H9 (cell line): ENCODE results near the gene SDC4. TPM values are rescaled to one million over a fixed set of nuclear protein-coding genes. Genes with fewer than 3 reads are reported as not detected.

Source experiments
- DNase-seq: peaks from one replicate; pipeline ENCODE4 v3.0.0-alpha.2; 2017
- H2AFZ ChIP-seq: one replicate; pipeline ENCODE4 v1.6.1; 2013; ENCODE audit warnings: mild to moderate bottlenecking, low read length, control low read depth, moderate library complexity
- H2AK5ac ChIP-seq: 2 replicates; pipeline ENCODE4 v1.6.1; 2013; ENCODE audit warnings: low read length, control low read depth, mixed read lengths; ENCODE audit not compliant: insufficient read length
- H2BK120ac ChIP-seq: one replicate; pipeline ENCODE4 v1.6.1; 2013; ENCODE audit warnings: low read depth, mild to moderate bottlenecking, low read length, control low read depth, inconsistent platforms; ENCODE audit not compliant: poor library complexity, severe bottlenecking
- H2BK12ac ChIP-seq: 2 replicates; pipeline ENCODE4 v1.6.1; 2013; ENCODE audit warnings: low read length, control low read depth, mixed read lengths, low read depth; ENCODE audit not compliant: insufficient read length
- H2BK15ac ChIP-seq: 2 replicates; pipeline ENCODE4 v1.6.1; 2013; ENCODE audit warnings: low read depth, low read length, control low read depth
- H2BK20ac ChIP-seq: one replicate; pipeline ENCODE4 v1.6.1; 2013; ENCODE audit warnings: low read depth, mild to moderate bottlenecking, low read length, control low read depth, inconsistent platforms; ENCODE audit not compliant: poor library complexity, severe bottlenecking
- H2BK5ac ChIP-seq: 2 replicates; pipeline ENCODE4 v1.6.1; 2013; ENCODE audit warnings: low read length, control low read depth, mixed read lengths; ENCODE audit not compliant: insufficient read length
- H3K14ac ChIP-seq: 2 replicates; pipeline ENCODE4 v1.6.1; 2013; ENCODE audit warnings: low read length, control low read depth; ENCODE audit not compliant: insufficient read depth
- H3K18ac ChIP-seq: 2 replicates; pipeline ENCODE4 v1.6.1; 2013; ENCODE audit warnings: low read depth, mild to moderate bottlenecking, mixed read lengths, low read length, control low read depth; ENCODE audit not compliant: insufficient read length
- H3K23ac ChIP-seq: 2 replicates; pipeline ENCODE4 v1.6.1; 2013; ENCODE audit warnings: low read length, control low read depth, mixed read lengths, low read depth; ENCODE audit not compliant: insufficient read length
- H3K23me2 ChIP-seq: 2 replicates; pipeline ENCODE4 v1.6.1; 2013; ENCODE audit warnings: low read depth, mild to moderate bottlenecking, mixed read lengths, low read length, control low read depth; ENCODE audit not compliant: insufficient read length, poor library complexity, severe bottlenecking
- H3K27ac ChIP-seq: 2 replicates; pipeline ENCODE4 v1.5.1; 2013; ENCODE audit warnings: low read length, control low read depth, mixed read lengths, low read depth; ENCODE audit not compliant: insufficient read length
- H3K27me3 ChIP-seq: 2 replicates; pipeline ENCODE4 v1.6.1; 2013; ENCODE audit warnings: low read length, control low read depth, inconsistent platforms; ENCODE audit not compliant: insufficient read depth
- H3K4ac ChIP-seq: 2 replicates; pipeline ENCODE4 v1.6.1; 2013; ENCODE audit warnings: low read depth, mild to moderate bottlenecking, control low read depth, inconsistent platforms, low read length, moderate library complexity
- H3K4me1 ChIP-seq: 2 replicates; pipeline ENCODE4 v1.6.1; 2013; ENCODE audit warnings: low read length, control low read depth, inconsistent platforms; ENCODE audit not compliant: insufficient read depth
- H3K4me2 ChIP-seq: 2 replicates; pipeline ENCODE4 v1.6.1; 2013; ENCODE audit warnings: low read length, control low read depth, mixed read lengths; ENCODE audit not compliant: insufficient read length, insufficient read depth
- H3K56ac ChIP-seq: 2 replicates; pipeline ENCODE4 v1.6.1; 2013; ENCODE audit warnings: low read depth, mild to moderate bottlenecking, mixed read lengths, low read length, control low read depth; ENCODE audit not compliant: insufficient read length
- H3K79me1 ChIP-seq: 2 replicates; pipeline ENCODE4 v1.6.1; 2013; ENCODE audit warnings: low read depth, mild to moderate bottlenecking, moderate library complexity, low read length, control low read depth, inconsistent platforms; ENCODE audit not compliant: insufficient read depth, poor library complexity, severe bottlenecking
- H3K79me2 ChIP-seq: 2 replicates; pipeline ENCODE4 v1.6.1; 2013; ENCODE audit warnings: low read length, control low read depth, inconsistent platforms; ENCODE audit not compliant: insufficient read depth
- H3K9ac ChIP-seq: 2 replicates; pipeline ENCODE4 v1.6.1; 2013; ENCODE audit warnings: low read length, control low read depth, mixed read lengths; ENCODE audit not compliant: insufficient read length; ENCODE audit errors: extremely low read depth
- H3K9me3 ChIP-seq: one replicate; pipeline ENCODE4 v1.6.1; 2013; ENCODE audit warnings: low read depth, low read length, inconsistent platforms; ENCODE audit not compliant: control insufficient read depth
- H3T11ph ChIP-seq: one replicate; pipeline ENCODE4 v1.6.1; 2013; ENCODE audit warnings: mild to moderate bottlenecking, low read length, control low read depth, inconsistent platforms
- H4K20me1 ChIP-seq: one replicate; pipeline ENCODE4 v1.6.1; 2013; ENCODE audit not compliant: control insufficient read depth, insufficient read length, insufficient read depth
- H4K5ac ChIP-seq: 2 replicates; pipeline ENCODE4 v1.6.1; 2013; ENCODE audit warnings: low read depth, mild to moderate bottlenecking, mixed read lengths, low read length, control low read depth; ENCODE audit not compliant: insufficient read length
- H4K8ac ChIP-seq: replicated peaks from 2 replicates; pipeline ENCODE4 v1.6.1; 2013; ENCODE audit warnings: low read length, control low read depth, mixed read lengths, low read depth; ENCODE audit not compliant: insufficient read length
- H4K91ac ChIP-seq: 2 replicates; pipeline ENCODE4 v1.6.1; 2013; ENCODE audit warnings: low read depth, mild to moderate bottlenecking, moderate library complexity, mixed read lengths, low read length, control low read depth; ENCODE audit not compliant: insufficient read length
- H3K27ac Mint-ChIP-seq, 3 experiments: 2 replicates in 2 of 3; 3 replicates in 1 of 3; pipeline ENCODE4 v1.8.0; 2020 to 2021; ENCODE audit warnings: mixed read lengths in 3 of 3, mild to moderate bottlenecking in 1 of 3, moderate library complexity in 1 of 3
- H3K27me3 Mint-ChIP-seq: 2 replicates; pipeline ENCODE4 v1.8.0; 2021; ENCODE audit warnings: low read depth, mild to moderate bottlenecking, moderate library complexity, mixed read lengths
- H3K36me3 Mint-ChIP-seq, 3 experiments: 2 replicates in 2 of 3; 3 replicates in 1 of 3; pipeline ENCODE4 v1.8.0; 2020 to 2021; ENCODE audit warnings: low read depth in 3 of 3, mixed read lengths in 3 of 3; ENCODE audit not compliant: insufficient read depth in 1 of 3
- H3K4me1 Mint-ChIP-seq, 2 experiments: 2 replicates each; pipeline ENCODE4 v1.8.0; 2020; ENCODE audit warnings: mixed read lengths in 2 of 2
- H3K4me3 Mint-ChIP-seq, 2 experiments: 2 replicates in 1 of 2; 3 replicates in 1 of 2; pipeline ENCODE4 v1.8.0; 2020 to 2021; ENCODE audit warnings: mild to moderate bottlenecking in 2 of 2, mixed read lengths in 2 of 2, moderate library complexity in 1 of 2
- H3K9me3 Mint-ChIP-seq, 2 experiments: 2 replicates in 1 of 2; 3 replicates in 1 of 2; pipeline ENCODE4 v1.8.0; 2020; ENCODE audit warnings: mild to moderate bottlenecking in 2 of 2, mixed read lengths in 2 of 2, moderate library complexity in 1 of 2
- CTCF ChIP-seq: fragments of 200-600 bp; sonication (generic); conservative IDR thresholded peaks from 3 replicates; pipeline ENCODE4 v1.8.0; 2021; ENCODE audit warnings: antibody characterized with exemption, mild to moderate bottlenecking
- WGBS: extraction: QIAGEN DNeasy Blood & Tissue Kit; methylation state at CpG from one replicate; pipeline ENCODE4 v1.1.7; 2013; ENCODE audit warnings: missing lambda C conversion rate, low lambda C conversion rate, mixed read lengths; ENCODE audit not compliant: insufficient read length; ENCODE audit errors: extremely low coverage; 5-methylcytosine and 5-hydroxymethylcytosine counted together
- total RNA-seq: library from RNA; stranded (reverse); gene quantifications from 2 replicates; pipeline ENCODE4 v1.2.1, GENCODE V29; 2021

SDC4 gene
- total RNA-seq, 1 experiment from 2014 or later: 50.7 TPM

GRCh38 chr20:45289942-45290676, 58.1 kb downstream of the SDC4 start:
- Histone ChIP-seq H2BK20ac (no peak overlapping the region), H3K27me3 (peaks cover 5% of the 10 kb centered on the region; the same call in 1 of the 2 replicates), H4K8ac (no peak overlapping the region), H4K91ac (no peak overlapping the region), H2AFZ (no peak overlapping the region), H3K4me1 (peaks cover 2% of the 10 kb centered on the region; the same call in 1 of the 2 replicates), H3K9ac (no peak overlapping the region), H3K27ac (no peak overlapping the region), H3K79me1 (no peaks in the 10 kb centered on the region), H2BK15ac (no peak overlapping the region), H3T11ph (no peak overlapping the region), H3K4me2 (no peak overlapping the region), H3K23ac (no peak overlapping the region), H3K14ac (no peak overlapping the region), H2AK5ac (no peak overlapping the region), H3K79me2 (no peaks in the 10 kb centered on the region), H3K56ac (no peak overlapping the region), H3K18ac (no peak overlapping the region), H3K23me2 (peaks cover 7% of the 10 kb centered on the region), H3K4ac (no peak overlapping the region), H4K20me1 (no peaks in the 10 kb centered on the region), H3K9me3 (no peaks in the 10 kb centered on the region), H2BK120ac (no peak overlapping the region), H2BK5ac (no peak overlapping the region), H2BK12ac (no peak overlapping the region), H4K5ac (no peak overlapping the region)
- WGBS: no CpG with 5 or more reads among the region's 13 CpGs
- no peak for TF ChIP-seq CTCF
- no peak overlapping the region for H3K4me3 Mint-ChIP-seq
- peaks cover 12 to 13% of the 10 kb centered on the region in 2 experiments for H3K4me1 Mint-ChIP-seq
- no peak for DNase-seq
- H3K36me3 Mint-ChIP-seq: peaks cover 4 to 14% (median 9%) of the 10 kb centered on the region in 3 experiments; a peak in 6 of 7 replicates
- no peak overlapping the region for H3K27ac Mint-ChIP-seq
- H3K27me3 Mint-ChIP-seq: peaks cover 55% of the 10 kb centered on the region
- peaks cover 11 to 12% of the 10 kb centered on the region in 2 experiments for H3K9me3 Mint-ChIP-seq
